Measurements from ENCODE around the gene DNTTIP2. TPM values are rescaled to one million over a fixed set of nuclear protein-coding genes. Genes with fewer than 3 reads are reported as not detected.
"Not testable (repeated sequence)": the region's sequence is repeated elsewhere in the genome, so short reads cannot be mapped to it uniquely, and the experiment has no call there.

The DNTTIP2 gene
- polyA plus RNA-seq, 1 of the 3 experiments (the other 2 are of a cell fraction): 9.6 TPM

GRCh38 chr1:93855983-93856382 lies 23.0 kb downstream of the DNTTIP2 start:
- H3K27me3 ChIP-seq (ENCODE audit: insufficient read depth); H3K4me1 ChIP-seq (ENCODE audit: control insufficient read depth in 1 of 2, insufficient read depth in 2 of 2, low read depth in 1 of 2, low read length in 1 of 2); H3K79me2 ChIP-seq (ENCODE audit: insufficient read depth); H3K36me3 ChIP-seq (replicated peaks in 1 of 2; ENCODE audit: control insufficient read depth in 1 of 2, insufficient read depth in 2 of 2, low read length in 1 of 2); H3F3A ChIP-seq (replicated peaks; ENCODE audit: insufficient read depth); H3K4me3 ChIP-seq (ENCODE audit: low read depth in 2 of 2, low read length in 1 of 2); H3K9me3 ChIP-seq; POLR2A ChIA-PET; H4K20me1 ChIP-seq (ENCODE audit: insufficient read depth); CTCF ChIA-PET; H3K9me2 ChIP-seq; H3K9ac ChIP-seq; DNase-seq; H2AFZ ChIP-seq (ENCODE audit: low read depth); H3K4me2 ChIP-seq; H3K27ac ChIP-seq (ENCODE audit: low read depth in 2 of 2, low read length in 1 of 2): not testable (repeated sequence)
- 70% methylated on average over 2 of the region's 9 CpGs for WGBS (ENCODE audit: low lambda C conversion rate)

- Histone ChIP-seq H3K9ac (no peak overlapping the region), H3K36me3 (replicated peaks in 1 of 2; ENCODE audit: control insufficient read depth in 1 of 2, insufficient read depth in 2 of 2, low read length in 1 of 2) (no peaks in the 10 kb centered on the region), H3K4me2 (no peak overlapping the region), H4K20me1 (ENCODE audit: insufficient read depth) (no peaks in the 10 kb centered on the region), H3F3A (replicated peaks; ENCODE audit: insufficient read depth) (no peaks in the 10 kb centered on the region), H3K4me1 (ENCODE audit: control insufficient read depth in 1 of 2, insufficient read depth in 2 of 2, low read depth in 1 of 2, low read length in 1 of 2) (no peaks in the 10 kb centered on the region), H3K27me3 (ENCODE audit: insufficient read depth) (no peaks in the 10 kb centered on the region), H3K27ac (ENCODE audit: low read depth in 2 of 2, low read length in 1 of 2) (no peak overlapping the region), H2AFZ (ENCODE audit: low read depth) (no peak overlapping the region), H3K9me2 (no peaks in the 10 kb centered on the region), H3K9me3 (no peaks in the 10 kb centered on the region), H3K4me3 (ENCODE audit: low read depth in 2 of 2, low read length in 1 of 2) (no peak overlapping the region), H3K79me2 (ENCODE audit: insufficient read depth) (no peaks in the 10 kb centered on the region)
- POLR2A ChIA-PET: no interaction called here
- CTCF ChIA-PET: no interaction called here
- 92% methylated on average over 3 of the region's 3 CpGs for WGBS (ENCODE audit: low lambda C conversion rate)
- TF ChIP-seq MXI1 (IDR thresholded peaks at IDR 0.05; ENCODE audit: low read depth, low read length) (no peak), RFX5 (IDR thresholded peaks at IDR 0.05; ENCODE audit: low read length) (no peak), ZBTB33 (IDR thresholded peaks at IDR 0.05; ENCODE audit: borderline replicate concordance, low read depth) (no peak), ELF1 (IDR thresholded peaks at IDR 0.05) (no peak), EZH2phosphoT487 (IDR thresholded peaks at IDR 0.05; ENCODE audit: borderline replicate concordance, low read depth) (no peak), EP300 (IDR thresholded peaks at IDR 0.05; ENCODE audit: borderline replicate concordance in 1 of 2, low read depth in 1 of 2, low read length in 1 of 2) (no peak), IRF3 (IDR thresholded peaks at IDR 0.05; ENCODE audit: low read depth, low read length) (no peak), POLR2AphosphoS5 (IDR thresholded peaks at IDR 0.05; ENCODE audit: low read depth, low read length) (no peak), PBX3 (IDR thresholded peaks at IDR 0.05) (no peak), TAF1 (IDR thresholded peaks at IDR 0.05; ENCODE audit: borderline replicate concordance, low read depth, low read length) (no peak), JUND (IDR thresholded peaks at IDR 0.05) (no peak), TEAD4 (IDR thresholded peaks at IDR 0.05; ENCODE audit: borderline replicate concordance, insufficient read depth) (no peak), USF1 (IDR thresholded peaks at IDR 0.05; ENCODE audit: borderline replicate concordance, low read depth) (no peak)
- no peak for DNase-seq
Observed at GRCh38 chr1:93853940-93854339, 25.1 kb downstream of the DNTTIP2 start.

All from SK-N-SH (cell line).